OCI-M2 (cell line): ENCODE data around the gene CELA3B.
"Not testable (repeated sequence)": the region's sequence is repeated elsewhere in the genome, so short reads cannot be mapped to it uniquely, and the experiment has no call there.

Experiments
- DNase-seq: peaks from one replicate; lab custom pipeline; 2025; ENCODE audit not compliant: unreplicated experiment; lab: John Stamatoyannopoulos, UW

Gene CELA3B

DNA sequence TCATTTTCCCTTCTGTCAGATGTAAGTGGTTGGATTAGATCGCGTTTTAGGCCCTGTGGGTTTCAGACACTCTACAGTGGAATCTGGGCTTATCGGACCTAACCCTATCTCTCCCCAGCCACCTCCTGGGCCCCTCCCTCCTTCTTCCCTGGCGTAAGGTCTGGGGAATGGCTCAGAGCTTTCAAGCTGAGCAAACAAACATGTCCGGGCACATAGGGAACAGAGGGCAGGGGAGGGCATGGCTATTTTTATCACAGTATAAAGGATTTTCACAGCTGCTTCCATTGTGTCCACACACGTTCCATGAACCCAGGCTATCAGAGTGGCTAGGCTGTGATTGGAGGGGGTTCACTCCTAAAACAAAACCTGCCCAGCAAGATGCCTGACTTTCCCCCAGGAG is 2.1 kb upstream of the CELA3B start:
- DNase-seq: not testable (repeated sequence)

DNA sequence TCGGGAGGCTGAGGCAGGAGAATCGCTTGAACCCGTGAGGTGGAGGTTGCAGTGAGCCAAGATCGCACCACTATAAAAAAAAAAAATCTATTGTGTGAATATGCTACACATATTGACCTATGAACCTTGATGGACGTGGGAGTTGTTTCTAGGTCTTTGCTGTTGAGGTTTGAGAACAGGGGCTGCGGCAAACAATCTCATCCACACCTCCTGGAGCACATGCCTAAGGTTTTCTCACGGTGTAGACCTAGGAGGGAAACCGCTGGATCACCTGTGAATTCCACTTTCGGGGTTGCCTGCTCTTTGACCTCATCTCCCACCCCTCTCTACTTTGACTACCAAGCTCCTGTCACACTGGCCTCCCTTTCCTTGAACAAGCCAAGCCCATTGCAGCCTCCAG is 1.5 kb upstream of the CELA3B start:
- not testable (repeated sequence) for DNase-seq

DNA sequence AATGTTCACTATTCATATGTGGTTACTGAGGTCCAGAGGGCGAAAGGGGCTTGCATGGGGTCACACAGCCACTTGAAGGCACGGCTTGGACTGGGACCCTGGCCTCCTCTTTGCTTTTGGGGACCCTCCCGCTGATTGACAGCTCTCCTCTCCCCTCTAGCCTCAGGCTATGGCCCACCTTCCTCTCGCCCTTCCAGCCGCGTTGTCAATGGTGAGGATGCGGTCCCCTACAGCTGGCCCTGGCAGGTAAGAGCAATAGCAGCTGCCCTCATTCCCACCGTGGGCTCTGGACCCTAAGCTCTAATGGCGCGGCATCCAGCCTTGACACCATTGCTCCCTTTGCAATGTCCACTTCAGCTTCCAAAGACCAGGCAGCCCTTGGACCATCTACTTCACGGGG is 1.4 kb downstream of the CELA3B start:
- DNase-seq: not testable (repeated sequence)

DNA sequence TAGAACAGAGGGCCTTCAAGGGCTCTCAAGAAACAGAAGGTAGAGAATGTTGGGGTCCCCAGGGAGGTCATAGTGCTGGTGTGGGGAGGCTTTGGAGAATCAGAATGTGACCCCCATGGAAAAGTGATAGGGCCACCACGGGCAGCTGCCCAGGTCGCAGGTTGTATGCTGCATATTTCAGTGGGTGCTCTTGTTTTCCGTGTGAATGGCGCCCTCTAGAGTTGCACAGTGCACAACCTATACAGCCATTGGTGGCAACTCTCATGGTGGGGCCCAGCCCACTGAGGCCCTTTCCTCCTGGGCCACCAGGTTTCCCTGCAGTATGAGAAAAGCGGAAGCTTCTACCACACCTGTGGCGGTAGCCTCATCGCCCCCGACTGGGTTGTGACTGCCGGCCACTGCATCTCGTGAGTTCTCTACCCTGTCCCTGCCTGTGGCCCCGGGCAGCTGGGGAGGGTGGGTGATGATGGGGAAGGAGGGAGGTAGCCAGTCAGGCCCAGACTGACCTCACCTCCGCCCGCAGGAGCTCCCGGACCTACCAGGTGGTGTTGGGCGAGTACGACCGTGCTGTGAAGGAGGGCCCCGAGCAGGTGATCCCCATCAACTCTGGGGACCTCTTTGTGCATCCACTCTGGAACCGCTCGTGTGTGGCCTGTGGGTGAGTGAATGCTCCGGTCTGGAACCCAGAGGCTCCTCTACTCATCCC is 3.8 kb downstream of the CELA3B start:
- not testable (repeated sequence) for DNase-seq

DNA sequence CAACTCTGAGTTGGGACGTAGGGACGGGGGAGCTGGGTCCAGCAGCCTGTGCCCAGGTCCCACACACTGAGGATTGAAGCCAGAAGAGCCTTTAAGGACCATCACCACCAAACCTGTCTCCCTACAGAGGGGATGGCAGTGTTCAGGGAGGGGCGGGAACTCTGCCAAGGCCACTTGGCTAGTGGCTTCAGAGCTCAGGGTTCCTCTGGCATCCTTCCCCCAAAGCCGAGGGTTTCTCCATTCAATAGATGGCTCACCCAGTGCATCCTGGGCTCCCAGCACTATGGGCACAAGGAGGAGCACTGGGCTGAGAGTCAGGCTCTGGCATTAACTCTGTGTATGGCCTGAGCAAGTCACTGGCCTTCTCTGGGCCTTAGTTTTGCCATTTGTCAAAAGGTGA is 4.4 kb downstream of the CELA3B start:
- DNase-seq: not testable (repeated sequence)

DNA sequence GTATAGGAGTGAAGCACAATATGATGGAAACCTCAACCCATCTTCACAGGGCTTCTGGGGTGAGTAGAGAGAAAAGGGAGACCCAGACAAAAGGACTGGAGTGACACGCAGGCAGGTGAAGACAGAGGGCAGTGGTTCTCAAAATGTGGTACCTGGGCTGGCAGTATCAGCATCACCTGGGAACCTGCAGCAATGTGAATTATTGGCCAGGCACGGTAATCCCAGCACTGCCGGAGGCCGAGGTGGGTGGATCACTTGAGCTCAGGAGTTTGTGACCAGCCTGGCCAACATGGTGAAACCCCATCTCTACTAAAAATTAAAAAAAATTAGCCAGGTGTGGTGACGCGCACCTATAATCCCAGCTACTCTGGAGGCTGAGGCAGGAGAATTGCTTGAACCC is 5.3 kb downstream of the CELA3B start:
- DNase-seq: not testable (repeated sequence)

DNA sequence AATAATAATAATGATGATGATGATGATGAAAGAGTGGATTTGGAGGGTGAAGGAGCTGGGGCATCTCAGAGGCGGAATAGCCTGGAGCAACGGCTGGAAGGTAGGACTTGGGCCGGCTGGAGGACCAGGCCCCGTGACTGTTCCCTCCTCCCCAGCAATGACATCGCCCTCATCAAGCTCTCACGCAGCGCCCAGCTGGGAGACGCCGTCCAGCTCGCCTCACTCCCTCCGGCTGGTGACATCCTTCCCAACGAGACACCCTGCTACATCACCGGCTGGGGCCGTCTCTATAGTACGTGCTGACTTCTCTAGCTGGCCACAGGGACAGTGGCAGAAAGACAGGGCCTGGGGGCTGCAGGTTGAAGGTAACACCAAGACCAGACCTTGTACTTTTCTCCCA is 6.7 kb downstream of the CELA3B start:
- DNase-seq: not testable (repeated sequence)

DNA sequence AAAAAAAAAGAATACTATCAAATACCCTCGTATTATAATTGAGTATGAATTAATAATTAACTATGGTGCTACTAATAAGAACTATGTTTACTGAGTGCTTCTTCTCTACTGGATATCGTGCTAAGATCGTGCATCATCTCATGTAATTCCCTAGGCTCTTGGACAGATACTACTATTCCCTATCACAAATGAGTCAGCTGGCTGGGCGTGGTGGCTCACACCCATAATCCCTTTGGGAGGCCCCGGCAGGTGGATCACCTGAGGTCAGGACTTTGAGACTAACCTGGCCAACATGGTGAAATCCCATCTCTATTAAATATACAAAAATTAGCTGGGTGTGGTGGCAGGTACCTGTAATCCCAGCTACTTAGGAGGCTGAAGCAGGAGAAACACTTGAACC is 9.1 kb downstream of the CELA3B start:
- DNase-seq: not testable (repeated sequence)

DNA sequence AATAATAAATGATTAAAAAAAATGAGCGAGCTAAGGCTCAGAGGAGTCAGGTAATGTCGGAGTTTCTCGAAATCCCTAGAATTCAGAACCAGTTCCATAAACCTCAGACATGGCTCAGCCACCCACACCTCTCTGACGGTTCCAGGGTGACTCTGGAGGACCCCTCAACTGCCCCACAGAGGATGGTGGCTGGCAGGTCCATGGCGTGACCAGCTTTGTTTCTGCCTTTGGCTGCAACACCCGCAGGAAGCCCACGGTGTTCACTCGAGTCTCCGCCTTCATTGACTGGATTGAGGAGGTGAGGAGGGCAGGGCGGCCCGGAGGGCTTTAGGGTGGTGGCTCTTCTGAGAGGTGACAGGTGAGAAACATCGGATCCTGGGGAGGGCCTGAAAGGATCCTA is 9.6 kb downstream of the CELA3B start:
- DNase-seq: not testable (repeated sequence)

DNA sequence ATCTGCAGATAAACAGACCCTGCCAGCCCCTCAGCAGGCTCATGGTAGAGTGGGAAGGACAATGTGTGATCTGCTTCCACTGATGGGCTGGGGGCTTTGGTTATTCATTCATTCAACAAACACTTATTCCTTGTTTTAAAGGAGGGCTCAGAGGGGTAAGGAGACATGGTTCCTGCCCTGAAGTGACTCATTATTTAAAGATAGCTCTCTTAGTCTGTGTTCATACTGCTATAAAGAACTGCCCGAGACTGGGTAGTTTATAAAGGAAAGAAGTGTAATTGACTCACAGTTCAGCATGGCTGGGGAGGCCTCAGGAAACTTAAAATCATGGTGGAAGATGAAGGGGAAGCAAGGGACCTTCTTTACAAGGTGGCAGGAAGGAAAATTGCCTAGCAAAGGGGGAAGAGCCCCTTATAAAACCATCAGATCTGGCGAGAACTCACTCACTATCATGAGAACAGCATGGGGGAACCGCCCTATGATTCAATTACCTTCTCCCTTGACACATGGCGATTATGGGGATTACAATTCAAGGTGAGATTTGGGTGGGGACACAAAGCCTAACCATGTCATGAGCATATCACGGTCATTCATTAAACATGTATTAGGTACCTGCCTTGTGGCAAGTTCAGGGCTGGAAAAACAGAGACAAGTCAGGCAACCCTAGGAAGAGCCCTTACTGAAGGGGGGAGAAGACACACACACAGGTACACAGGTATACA is 13.0 kb downstream of the CELA3B start:
- DNase-seq: not testable (repeated sequence)

DNA sequence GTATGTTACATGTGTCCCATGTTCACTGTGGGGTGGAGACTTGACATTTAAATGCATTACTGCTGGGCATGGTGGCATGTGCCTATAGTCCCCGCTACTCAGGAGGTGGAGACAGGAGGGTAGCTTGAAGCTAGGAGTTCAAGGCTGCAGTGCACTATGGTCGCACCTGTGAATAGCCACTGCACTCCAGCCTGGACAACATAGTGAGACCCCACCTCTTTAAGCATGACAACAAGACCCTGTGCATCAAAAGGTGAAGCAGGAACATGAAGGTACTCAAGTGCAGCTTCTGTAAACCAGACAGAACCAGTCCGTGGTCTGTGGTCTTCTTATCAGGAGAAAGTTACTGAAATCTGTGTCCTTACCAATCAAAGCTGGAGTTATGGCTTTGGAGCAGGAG is 15.4 kb downstream of the CELA3B start:
- DNase-seq: not testable (repeated sequence)

DNA sequence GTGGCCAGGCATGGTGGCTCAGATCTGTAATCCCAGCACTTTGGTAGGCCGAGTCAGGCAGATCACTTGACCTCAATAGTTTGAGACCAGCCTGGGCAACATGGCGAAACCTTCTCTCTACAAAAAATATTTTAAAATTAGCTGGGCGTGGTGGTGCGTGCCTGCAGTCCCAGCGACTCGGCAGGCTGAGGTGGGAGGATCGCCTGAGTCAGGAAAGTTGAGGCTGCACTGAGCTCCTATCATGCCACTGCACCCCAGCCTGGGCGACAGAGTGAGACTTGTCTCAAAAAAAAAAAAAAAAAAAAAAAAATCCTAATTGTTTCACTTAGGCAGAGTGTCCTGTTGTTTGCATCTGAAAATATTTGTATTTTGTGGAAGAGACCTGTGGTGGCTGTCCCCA is 17.9 kb downstream of the CELA3B start:
- DNase-seq: not testable (repeated sequence)

DNA sequence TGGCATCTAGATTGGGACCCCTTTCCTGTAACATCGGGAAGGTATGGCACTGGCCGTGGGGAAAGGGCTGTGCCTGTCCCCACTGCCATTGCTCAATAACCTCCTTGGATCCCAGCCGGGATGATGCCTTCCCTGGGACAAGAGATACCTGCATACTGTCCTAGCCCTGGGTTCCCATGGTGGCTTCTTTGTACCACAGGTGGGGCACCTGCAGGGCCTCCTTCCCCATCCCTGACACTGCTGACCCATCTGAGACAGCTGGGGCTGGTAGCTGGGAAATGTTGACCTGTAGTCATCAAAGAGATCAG is 19.8 kb downstream of the CELA3B start:
- DNase-seq: not testable (repeated sequence)

DNA sequence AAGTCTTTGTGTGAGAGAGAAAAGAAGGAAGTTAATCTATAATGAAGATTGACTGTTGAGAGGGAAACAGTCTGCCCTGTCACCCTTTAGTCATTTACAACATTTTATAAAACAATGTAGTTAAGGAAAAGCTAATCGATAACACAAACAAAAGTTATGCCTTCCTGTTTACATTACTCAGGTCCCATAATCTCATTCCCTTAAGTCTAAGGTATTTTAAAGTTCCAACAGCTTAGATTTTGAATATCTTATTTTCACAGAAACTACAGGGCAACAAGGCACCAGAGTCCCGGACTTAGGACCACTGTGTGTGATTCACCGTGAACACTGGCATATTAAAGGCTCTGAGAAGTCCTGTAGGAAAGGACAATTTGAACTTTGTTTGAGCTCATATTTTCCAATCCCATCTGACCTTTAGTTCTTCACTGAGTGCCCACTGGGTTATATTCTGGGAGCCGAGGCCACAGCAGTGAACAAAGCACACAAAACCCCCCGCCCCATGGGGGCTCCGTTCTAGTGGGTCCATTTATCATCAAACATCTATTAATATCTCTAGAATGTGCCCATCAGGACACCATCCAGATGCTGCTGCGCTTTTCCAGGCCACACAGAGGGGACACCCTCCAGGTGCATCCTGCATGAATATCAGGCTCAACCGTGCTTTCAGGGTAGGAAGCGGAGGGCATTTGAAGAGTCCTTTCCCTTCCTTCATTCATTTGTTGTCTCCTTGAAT is 21.2 kb downstream of the CELA3B start:
- not testable (repeated sequence) for DNase-seq

DNA sequence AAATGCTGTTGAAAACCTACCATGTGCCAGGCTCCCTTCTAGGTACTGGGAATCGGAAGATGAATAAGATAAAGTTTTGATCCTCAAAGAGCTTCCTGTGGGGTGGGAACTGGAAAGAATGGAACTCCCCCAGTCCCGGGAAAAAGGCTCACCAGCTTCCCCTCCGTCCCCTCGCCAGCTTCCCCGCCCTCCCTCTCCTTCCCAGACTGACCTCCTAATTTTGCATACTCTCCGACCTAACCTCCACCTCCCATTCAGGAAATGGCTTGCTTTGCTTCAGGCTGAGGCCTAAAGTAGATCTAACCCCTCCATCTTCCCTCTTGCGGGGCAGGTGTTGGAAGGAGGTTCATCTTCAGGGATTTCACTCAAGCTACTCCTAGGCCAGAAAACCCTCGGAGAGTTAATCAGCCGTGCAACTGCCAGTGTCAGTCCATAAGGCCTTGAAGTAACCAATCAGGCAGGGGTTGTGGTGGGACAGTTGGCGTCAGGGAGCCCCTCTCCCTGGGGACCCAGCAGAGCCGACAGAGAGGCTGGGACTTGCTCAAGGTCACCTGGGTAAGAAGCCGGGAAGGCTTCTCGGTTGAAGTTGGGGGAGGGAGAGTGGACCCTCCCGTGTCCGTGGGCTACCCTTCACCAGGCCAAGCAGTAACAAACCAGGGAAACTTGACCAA is 21.9 kb downstream of the CELA3B start:
- not testable (repeated sequence) for DNase-seq

DNA sequence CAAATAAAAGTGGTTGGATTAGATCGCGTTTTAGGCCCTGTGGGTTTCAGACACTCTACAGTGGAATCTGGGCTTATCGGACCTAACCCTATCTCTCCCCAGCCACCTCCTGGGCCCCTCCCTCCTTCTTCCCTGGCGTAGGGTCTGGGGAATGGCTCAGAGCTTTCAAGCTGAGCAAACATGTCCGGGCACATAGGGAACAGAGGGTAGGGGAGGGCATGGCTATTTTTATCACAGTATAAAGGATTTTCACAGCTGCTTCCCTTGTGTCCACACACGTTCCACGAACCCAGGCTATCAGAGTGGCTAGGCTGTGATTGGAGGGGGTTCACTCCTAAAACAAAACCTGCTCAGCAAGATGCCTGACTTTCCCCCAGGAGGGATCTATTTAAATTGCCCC is 22.8 kb downstream of the CELA3B start:
- not testable (repeated sequence) for DNase-seq

DNA sequence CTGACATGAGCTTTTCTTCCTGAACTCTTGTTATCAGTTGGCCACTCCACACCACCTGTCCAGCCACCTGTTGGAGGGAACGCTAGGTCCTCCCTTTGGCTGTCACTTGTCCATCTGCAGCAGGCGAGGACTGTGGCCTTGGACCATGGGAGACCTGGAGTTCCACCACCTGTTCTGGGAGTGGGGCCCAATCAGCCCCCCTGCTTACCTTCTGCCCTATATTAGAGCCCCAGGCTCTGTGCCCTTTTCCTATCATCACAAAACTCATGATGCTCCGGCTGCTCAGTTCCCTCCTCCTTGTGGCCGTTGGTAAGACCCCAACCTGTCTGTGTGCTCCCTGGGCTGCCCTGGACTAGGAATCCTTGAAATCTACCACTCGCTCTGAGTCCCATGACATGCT is 24.6 kb downstream of the CELA3B start, which contains the start of gene CELA3A:
Gene CELA3A, plus strand, starts transcription at position 249 of the 400 bp plus-strand sequence. Its CDS starts 18 bp downstream, at position 267.
- DNase-seq: no peak

DNA sequence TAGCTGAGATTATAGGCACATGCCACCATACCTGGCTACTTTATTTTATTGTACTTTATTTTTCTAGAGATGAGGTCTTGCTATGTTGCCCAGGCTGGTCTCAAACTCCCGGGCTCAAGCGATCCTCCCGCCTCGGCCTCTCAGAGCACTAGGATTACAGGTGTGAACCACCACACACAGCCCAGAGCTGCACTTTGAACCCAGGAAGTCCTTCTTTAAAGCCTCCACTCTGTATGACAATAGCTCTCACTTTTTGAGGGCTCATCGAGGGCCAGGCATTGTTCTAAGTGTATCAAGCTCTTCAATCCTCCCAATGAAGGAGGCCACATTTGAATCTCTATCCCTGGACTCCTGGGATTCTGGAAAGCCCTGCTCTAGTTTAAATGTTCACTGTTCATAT is 25.6 kb downstream of the CELA3B start:
- DNase-seq: not testable (repeated sequence)

DNA sequence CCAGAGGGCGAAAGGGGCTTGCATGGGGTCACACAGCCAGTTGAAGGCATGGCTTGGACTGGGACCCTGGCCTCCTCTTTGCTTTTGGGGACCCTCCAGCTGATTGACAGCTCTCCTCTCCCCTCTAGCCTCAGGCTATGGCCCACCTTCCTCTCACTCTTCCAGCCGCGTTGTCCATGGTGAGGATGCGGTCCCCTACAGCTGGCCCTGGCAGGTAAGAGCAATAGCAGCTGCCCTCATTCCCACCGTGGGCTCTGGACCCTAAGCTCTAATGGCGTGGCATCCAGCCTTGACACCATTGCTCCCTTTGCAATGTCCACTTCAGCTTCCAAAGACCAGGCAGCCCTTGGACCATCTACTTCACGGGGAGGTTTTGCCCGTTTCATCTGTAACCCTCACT is 26.1 kb downstream of the CELA3B start:
- not testable (repeated sequence) for DNase-seq

DNA sequence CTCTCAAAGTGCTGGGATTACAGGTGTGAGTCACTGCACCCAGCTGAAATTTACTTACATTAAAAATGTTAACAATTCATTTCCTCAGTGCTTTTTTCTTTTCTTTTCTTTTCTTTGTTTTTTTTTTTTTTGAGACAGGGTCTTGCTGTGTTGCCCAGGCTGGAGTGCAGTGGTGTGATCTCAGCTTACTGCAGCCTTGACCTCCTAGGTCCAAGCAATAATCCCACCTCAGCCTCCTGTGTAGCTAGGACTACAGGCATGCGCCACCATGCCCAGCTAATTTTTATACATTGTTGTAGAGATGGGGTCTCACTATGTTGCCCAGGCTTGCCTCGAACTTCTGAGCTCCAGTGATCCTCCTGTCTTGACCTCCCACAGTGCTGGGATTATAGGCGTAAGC is 27.1 kb downstream of the CELA3B start:
- DNase-seq: not testable (repeated sequence)
